ENCODE data around the gene RTP3.

RTP3 gene

DNA sequence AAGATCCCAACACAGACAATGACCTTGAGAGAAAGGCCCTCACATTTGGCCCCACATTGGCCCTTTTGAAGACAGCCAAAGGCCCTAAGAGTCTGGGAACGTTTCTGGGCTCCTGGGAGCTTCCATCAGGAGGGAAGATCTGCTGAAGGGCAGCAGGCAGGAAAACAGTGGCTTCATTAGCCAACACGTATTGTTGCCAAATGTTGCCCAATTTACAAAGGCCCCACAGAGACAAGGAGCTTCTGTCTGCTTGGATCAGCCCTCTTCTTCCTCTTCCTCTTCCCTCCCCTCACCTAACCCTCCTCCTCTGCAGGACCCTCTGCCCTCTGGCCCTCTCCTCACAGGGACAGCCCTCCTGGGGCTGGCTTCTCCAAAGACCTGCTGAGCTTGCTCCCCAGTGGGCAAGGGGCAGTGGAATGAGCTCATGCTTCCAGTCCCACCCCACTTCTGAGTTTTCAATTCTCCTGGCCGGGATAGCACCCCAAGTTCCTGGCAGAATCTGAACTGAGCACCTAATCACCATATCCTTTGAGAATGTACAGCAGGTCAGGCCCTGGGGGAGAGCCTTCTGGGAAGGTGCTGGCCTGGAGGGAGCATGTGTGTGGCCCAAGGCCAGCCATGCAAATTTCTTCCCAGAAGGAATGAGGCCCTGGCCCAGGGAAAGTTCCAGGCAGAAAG lies 28.0 kb upstream of the RTP3 start:
- no peak for DNase-seq (ENCODE audit: low spot score)

DNA sequence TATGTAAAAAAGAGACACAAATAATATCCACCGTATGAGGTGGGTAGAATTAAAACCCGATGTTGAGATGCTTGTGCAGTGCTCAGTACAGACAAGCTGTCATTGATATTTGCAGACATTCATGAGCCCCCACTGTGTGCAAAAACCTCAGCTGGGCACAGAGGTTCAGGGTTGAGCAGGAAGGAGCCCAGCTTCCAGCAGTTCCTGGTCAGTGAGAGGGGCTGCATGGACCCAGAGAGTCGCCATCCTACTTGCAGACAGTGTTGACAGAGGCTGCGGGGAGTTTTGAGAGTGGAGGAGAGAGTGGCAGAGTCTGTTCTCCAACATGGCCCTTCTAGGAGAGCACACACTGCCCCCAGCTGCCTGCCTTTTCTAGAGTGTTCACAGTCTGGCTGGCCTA lies 26.9 kb upstream of the RTP3 start:
- DNase-seq (ENCODE audit: low spot score), result no peak

DNA sequence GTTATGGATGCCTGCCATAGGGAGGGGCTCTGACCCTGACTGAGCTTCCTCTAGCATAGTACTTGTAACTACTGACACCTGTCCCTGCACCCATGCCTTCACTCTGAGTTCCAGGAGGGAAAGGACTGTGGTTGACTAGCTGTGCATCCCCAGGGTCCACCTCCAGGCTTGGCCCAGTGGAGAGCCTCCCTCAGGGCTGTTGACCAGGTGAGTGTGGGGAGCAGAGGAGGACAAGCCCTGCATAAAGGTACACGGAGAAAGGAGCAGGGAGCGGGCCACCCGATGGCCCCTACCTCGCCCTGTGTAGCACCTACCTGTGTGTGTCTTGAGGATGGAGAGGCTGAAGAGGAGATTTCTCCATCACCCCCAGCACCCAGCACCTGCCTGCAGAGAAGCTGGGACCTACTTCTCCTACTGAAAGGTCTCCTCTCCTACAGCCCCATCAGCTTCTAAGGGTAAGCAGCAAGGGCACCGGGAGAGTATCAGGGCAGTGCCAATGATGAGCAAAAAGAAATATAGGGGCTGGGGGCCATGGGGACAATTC lies 26.3 kb upstream of the RTP3 start:
- DNase-seq (ENCODE audit: low spot score), result no peak

DNA sequence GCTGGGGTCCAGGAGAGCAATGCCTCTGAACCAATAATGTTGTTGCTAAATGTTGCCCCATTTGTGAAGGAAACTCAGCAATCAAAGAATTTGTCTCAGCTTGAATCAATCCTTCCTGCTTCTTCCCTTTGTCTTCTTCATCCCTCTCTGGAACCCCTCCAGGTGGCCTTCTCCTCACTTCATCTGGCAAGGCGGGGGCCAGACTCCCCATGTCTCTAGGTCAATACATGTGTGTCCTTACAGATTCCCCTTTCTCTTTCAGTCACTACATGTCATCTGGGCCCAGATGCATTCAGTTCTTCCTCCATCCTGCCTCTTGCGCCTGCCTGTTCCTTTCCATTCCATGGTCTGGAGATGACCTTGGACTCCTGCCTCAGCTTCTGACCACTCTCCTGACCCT lies 25.0 kb upstream of the RTP3 start:
- no peak for DNase-seq (ENCODE audit: low spot score)

DNA sequence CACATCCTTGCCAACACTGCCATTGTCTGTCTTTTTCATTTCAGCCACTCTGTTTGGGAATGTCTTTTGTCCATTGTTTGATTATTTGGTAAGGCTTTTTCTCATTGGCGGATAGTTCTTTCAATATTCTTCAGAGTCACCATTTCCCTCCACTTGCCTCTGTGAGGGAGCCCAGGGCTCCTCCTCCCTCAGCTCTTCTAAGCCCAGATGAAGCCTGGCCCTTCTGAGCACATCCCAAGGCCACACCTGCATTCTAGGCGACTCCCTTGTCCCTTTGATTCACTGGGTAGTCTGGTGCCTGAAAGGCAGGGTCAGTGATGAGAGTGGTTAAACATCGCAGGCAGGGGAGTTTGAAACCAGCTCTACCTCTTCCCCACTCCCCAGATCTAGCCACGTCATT lies 20.6 kb upstream of the RTP3 start:
- no peak for DNase-seq (ENCODE audit: low spot score)

DNA sequence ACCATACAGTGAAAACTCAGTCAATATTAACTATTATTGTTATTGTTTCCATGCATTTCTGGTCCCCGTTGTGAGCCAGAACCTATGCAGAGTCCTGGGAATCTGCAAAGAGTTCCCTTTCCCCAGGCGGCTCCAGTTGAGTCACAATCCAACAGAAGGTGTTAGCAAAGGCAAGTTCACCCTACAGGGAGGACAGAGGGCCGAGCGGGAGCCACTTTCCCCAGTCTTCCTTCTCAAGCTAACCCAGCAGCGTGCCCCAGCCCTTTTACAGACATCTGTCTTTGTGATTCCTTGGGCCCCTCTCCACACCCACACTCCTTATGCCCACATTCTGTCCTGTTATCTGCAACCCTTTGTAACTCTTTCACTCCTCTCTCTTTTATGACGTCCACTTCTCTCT lies 20.0 kb upstream of the RTP3 start:
- DNase-seq (ENCODE audit: low spot score), result no peak

DNA sequence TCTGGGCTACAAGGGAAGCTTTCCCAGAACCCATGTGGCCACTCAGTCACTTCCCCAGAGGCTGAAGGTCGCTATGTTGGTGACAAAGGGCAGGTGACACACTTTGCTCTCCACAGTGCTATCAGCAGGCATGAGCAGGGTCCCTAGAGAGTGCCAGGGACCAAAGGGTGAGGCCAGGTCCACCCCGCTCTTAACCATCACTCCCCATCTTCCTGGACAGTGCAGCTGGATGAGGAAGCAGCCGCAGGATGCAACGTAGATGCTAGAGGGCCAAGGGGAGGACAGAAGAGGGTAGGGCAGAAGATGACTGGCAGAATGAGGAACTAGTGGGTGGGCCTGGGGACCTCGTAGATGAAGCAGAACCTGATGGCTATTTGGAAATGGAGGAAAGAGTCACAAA lies 19.4 kb upstream of the RTP3 start:
- no peak for DNase-seq (ENCODE audit: low spot score)

DNA sequence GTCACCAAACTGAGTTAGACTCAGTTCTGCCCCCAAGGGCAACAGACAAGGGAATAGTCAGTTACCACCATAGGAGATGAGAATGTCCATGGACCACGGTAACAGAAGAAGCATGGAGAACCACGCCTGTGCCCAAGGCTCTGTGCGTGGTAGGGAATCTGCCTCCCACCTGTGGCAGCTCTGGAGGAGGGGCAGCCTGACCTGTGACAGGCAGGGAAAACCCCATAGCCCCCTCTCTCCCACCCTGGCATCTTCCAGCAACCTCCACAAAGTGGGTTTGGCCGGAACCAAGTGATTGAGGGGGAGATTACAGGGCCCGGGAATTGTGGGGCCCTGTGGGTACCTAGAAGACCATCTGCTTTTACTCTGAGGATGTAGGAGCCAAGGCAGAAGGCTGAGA lies 18.8 kb upstream of the RTP3 start:
- no peak for DNase-seq (ENCODE audit: low spot score)

DNA sequence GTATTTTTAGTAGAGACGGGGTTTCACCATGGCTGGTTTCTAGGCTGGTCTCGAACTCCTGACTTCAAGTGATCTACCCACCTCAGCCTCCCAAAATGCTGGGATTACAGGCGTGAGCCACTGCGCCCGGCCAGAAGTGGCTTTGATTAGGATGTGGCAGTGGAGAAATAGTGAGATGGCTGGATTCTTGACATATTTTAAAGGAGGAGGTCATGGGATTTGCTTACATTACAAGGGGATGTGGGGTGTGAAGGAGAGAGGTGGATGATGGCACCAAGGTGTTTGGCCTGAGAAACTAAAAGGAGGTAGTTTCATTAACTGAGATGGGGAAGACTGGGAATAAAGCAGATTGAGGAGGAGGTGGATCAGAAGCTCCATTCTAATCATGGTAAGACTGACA lies 18.1 kb upstream of the RTP3 start:
- no peak for DNase-seq (ENCODE audit: low spot score)

DNA sequence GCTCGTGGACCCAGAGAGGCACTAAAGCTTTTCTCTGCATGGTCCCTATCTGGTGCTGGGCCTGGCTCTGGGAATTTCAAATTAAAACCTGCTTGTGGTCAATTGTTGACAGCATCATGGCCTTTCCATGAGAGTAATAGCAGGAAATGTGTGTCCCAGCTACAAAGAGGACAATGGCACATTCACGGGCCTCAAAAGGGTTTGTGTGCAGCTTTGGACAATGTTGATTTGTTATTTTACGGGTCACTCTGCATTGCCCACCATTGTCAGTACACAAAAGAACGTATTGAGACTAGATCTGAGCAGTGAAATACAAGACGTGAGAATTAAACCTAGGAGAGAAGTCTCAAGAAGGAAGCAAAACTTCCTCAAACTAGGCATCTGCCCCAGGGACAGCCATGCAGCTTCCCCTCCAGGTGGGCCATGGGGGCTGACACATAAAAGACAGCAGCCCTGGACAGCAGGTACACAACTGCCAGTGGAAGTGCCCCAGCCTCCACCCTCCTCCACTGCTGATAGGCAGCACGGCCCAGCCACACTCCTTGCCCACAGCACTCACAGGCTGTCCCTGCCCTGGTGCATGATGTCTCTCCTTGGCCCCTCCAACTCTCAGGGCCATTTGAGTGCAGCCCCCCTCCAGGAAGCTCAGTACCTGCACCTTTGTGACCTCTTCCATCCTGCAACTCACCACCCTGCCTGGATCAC lies 17.1 kb upstream of the RTP3 start:
- no peak for DNase-seq (ENCODE audit: low spot score)

DNA sequence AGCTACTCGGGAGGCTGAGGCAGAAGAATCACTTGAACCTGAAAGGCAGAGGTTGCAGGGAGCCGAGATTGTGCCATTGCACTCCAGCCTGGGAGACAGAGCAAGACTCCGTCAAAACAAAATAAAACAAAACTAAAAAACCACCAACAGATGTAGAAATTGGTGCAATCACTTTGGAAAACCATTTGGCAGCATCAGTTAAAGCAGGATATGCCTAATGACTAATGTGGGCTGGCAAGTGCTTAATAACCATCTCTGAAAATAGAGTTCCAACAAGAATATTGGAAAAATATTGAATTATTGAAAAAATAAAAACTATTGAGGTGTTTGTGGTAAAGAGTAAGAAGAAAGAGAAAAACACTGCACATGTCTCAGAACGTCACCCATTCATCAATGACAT lies 16.1 kb upstream of the RTP3 start:
- DNase-seq (ENCODE audit: low spot score), result no peak

DNA sequence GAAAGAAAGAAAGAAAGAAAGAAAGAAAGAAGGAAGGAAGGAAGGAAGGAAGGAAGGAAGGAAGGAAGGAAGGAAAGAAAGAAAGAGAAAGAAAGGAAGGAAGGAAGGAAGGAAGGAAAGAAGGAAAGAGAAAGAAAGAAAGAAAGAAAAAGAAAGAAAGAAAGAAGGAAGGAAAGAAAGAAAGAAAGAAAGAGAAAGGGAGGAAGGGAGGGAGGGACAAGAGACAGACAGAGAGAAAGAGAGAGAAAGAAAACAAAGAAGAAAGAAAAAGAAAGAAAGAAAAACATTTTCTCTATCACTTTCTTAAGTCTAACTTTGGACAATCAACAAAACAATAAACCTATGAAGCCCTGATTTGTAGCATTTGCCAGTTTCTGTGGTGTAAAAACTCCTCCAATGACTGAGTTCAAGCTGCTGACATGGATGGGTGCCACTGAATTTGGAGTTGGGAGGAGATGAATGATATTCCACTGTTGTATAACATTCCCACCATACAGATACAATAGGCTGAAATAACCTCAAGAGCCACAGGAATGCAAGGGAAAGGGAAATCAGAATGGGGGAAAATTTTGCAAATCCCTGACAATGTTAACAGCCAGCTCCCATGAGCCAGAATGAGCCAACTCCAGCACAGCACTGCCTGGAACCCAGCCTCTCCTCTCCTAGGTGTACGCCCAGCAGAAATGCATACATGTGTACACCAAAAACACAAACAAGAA lies 15.0 kb upstream of the RTP3 start:
- DNase-seq (ENCODE audit: low spot score), result no peak

DNA sequence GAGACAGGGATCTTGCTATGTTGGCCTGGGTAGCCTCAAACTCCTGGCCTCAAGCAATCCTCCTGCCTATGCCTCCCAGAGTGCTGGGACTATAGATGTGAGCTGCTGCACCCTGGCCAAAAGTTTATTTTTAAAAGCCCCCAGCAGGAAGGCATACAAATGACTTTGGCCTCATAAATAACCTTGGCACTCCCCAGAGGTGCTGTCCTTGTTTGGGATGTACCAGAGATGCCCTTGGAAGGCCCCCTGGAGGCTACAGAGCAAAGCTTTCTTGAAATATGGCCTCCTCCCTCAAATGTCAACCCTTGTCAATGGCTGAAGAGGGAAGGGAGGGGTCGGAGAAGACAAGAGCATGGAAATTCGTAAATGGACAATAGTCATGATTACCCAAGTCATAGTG lies 14.0 kb upstream of the RTP3 start:
- no peak for DNase-seq (ENCODE audit: low spot score)

DNA sequence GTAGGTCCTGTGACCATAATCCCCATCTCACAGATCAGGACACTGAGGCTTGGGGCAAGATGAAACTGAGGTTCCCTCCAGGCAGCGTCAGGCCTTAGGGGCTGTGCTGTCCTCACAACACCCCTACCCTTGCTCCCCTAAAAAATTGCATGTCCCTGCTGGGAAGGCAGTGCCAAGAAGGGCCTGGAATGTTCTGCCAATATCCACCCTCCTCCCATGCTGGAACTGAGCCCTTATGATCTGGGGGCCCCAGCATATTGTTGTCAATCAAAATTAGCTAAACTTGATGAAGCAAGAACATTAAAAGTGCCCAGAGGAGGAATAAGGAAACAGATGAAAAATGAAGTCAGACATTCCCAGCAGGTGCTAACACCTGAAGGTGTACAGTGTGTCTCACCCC lies 13.4 kb upstream of the RTP3 start:
- no peak for DNase-seq (ENCODE audit: low spot score)

DNA sequence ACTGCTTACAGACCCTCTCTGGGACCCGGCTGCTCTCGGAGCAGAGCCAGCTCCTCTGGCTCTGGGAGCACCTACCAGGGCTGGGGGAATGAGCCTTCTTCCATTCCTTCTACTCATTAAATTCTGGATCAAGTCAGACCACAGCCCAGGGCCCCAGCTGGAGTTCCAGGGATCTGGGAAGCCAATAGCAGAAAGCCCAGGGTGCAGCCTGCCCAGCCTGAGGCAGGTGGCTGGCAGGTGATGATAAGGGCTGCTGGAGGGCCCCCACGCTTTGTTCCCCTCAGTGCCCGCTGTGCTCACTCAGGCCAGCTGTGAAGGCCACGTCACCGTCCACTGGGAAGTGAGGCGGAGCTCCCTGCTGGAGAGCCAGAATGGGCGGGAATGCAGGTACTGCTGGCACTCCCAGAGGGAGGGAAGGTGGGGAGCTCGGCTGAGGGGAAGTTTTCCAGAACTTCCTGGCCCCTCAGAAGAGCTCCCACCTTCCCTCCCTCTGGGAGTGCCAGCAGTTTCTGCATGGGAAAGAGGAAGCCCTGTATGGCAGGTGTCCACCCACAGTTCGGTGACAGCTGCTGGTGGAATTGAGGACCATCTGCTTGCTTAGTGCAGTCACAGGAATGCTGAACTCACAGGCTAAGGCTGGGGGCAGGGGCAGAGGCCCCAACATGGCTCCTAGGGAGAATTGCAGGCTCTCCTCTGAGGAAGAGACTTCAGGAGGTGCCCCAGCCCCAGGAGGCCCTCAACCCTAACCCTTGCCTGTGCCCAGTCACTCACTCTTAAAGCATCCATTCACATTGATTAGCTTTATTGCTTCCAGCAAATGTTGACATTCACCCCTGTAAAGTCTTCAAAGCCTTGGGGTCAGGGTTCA lies 12.6 kb upstream of the RTP3 start:
- DNase-seq (ENCODE audit: low spot score), result no peak

DNA sequence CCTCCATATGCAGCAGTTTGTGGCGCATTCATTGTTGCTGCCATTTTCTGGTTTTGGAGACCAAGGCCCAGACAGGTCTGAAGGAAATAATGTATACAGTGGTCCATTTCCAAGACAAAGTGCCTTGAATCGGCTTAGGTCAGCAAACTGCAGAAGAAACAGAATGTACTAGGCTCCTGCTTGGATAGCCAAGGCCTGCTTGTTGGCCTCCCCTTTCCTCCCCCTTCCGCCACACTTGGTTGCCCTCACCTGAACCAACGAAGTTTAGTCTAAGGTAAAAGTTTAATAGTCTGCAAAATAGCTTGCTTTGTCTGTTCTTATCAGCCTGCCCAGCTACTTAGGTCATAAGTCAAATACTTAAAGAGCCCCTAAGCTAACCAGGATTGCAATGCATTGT lies 12.0 kb upstream of the RTP3 start:
- DNase-seq (ENCODE audit: low spot score), result no peak

DNA sequence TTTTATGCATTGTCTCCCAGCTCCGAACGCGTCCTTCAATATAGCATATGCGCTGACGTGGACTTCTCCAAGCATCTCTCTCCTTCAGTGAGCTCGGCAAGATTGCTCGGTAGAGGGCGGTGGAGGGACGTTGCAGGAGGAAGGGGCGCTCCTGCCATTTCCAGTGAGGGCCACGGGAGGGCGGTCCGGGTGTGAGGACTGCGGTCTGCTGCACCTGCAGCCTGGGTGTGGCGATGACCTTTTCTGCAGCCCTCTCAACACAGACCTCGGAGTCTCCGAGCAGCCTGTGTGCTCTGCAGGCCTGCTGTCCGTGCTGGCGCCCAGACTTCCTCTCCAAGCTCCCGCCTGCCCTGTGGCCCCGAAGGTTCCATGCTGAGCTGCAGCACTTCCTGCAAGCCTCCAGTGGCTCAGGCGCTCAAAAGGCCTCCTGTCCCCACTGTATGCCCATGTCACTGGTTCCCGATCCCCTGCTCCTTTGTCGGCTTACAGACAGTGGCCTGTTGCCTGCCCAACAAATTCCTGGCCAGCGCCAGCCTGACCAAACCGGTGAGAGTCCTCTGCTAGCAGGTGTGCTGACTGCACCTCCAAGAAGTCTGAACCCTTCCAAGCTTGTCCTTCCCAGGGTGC lies 8.9 kb upstream of the RTP3 start:
- peak; percentile 88 for DNase-seq (ENCODE audit: low spot score)

DNA sequence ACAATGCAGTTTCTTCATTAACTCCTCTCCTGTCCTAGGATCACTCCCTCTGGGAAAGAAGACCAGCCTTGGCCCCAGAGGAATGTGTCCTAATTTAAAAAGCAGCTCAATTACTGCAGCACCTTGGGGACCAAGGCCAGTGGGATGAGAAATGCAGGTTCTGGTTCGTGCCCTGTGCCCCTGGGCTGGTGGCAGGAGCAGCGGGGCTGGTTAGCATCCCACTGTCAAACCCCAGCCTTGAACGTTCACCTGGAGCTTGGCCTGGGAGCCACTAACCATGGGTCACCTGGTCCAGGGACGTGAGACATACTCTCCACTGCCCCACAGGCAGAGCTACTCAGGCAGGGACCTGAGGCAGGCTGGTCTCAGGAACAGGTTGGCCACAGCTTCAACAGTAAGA lies 8.4 kb upstream of the RTP3 start:
- no peak for DNase-seq (ENCODE audit: low spot score)

DNA sequence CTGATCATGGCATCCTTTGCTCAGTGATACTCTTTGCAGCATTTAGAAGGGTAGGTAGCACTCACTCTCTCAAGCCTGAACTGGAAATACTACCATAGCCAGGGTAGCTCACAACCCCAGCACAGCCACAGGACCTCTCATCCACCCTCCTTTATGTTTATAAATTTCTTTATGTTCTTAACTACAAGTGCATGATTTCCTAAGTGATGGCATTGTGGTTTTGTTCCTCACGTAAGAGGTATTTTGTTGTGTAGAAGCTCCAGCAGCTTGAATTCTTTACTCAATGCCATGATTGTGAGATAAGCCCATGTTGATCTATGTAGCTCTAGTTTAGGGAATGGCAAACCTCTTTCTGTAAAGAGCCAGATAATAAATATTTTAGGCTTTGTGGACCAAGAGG lies 7.9 kb upstream of the RTP3 start:
- no peak for DNase-seq (ENCODE audit: low spot score)

DNA sequence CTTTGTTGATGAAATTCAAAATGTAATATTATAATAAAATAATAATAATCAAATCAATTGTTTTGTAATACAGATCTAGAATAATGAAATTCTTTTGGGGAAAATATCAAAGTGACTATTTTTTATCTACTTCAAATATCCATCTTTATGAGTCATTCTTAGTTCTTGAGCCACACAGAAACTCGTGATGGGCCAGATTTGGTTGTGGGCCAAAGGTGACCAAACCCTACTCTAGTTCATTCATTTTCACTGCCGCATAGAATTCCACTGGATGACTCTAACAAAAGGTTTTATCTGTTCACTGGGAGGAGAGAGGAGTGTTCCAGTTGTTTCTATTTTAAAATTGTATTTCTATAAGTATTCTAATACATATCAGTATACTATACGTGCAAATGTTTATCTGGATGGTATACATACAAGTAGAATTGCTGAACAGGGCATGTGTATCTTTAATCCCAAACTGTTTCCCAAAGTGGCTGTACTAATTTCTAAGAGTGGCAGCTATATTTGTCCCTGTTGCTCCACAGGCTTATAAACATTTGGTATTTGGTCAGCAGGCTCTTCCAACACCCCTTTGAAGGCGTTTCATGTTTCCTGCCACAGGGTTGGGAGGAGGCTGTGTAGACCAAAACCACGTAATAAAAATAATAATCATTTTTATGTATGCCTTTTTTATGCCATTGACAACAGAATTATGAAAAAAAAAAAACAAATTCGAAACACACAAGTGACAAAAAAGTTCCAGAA lies 7.3 kb upstream of the RTP3 start:
- no peak for DNase-seq (ENCODE audit: low spot score)
